GM12878 (cell line): ENCODE measurements around the gene MAP3K6. TPM values are rescaled to one million over a fixed set of nuclear protein-coding genes. Genes with fewer than 3 reads are reported as not detected.

Experiments used
- ATAC-seq: fragments of 200-7000 bp; cut with Tn5 transposase; 3 replicates; pipeline ENCODE4 v1.9.1; 2020; ENCODE audit warnings: mild to moderate bottlenecking, moderate library complexity
- BruUV-seq: library from RNA; stranded (reverse); fragments of 400-500 nt; replicated peaks from 2 replicates; lab custom pipeline; 2021; lab: Mats Ljungman, UMichigan
- CTCF ChIA-PET: fragments of 300-600 bp; sonication (Branson Sonifier 250); formaldehyde crosslinking; extraction: SDS; loops from one replicate; lab custom pipeline; 2021; ENCODE audit warnings: inconsistent platforms; lab: Yijun Ruan, JAX
- POLR2A ChIA-PET: fragments of 350-600 bp; formaldehyde crosslinking; extraction: SDS; loops from one replicate; lab custom pipeline; 2021; ENCODE audit warnings: inconsistent platforms; lab: Charles Lee
- RAD21 ChIA-PET: fragments of 300-600 bp; sonication (Branson Sonifier 250); formaldehyde crosslinking; loops from one replicate; lab custom pipeline; 2023; ENCODE audit warnings: antibody characterized with exemption; ENCODE audit not compliant: unreplicated experiment; lab: Charles Lee
- SMC1A ChIA-PET: fragments of 300-600 bp; sonication (Branson Sonifier 250); formaldehyde crosslinking; loops from one replicate; lab custom pipeline; 2023; ENCODE audit not compliant: unreplicated experiment, uncharacterized antibody; lab: Charles Lee
- DNase-seq: peaks from one replicate; pipeline ENCODE4 v3.0.0-alpha.2; 2011; ENCODE audit warnings: low read depth, low spot score
- FAIRE-seq: peaks from 3 replicates; lab custom pipeline; 2011; peaks lifted over from hg19 to GRCh38; lab: Jason Lieb, UNC
- H2AFZ ChIP-seq: 2 replicates; pipeline ENCODE4 v1.6.0; 2011; ENCODE audit warnings: low read depth, low read length, control low read depth; ENCODE audit not compliant: control insufficient read depth
- H3K27ac ChIP-seq: 2 replicates; pipeline ENCODE4 v1.5.1; 2011; ENCODE audit warnings: control low read depth; ENCODE audit not compliant: control insufficient read depth, insufficient read depth
- H3K27me3 ChIP-seq, 2 experiments: replicated peaks in 1 of 2; 2 replicates each; pipeline versions ENCODE4 v1.6.0 to v1.6.1; 2011; ENCODE audit warnings: low read length in 1 of 2; ENCODE audit not compliant: control insufficient read depth in 2 of 2, insufficient read depth in 2 of 2
- H3K36me3 ChIP-seq, 2 experiments: 2 replicates each; pipeline ENCODE4 v1.5.1; 2011; ENCODE audit warnings: low read length in 1 of 2; ENCODE audit not compliant: control insufficient read depth in 2 of 2, insufficient read depth in 2 of 2
- H3K4me1 ChIP-seq: 2 replicates; pipeline ENCODE4 v1.6.1; 2011; ENCODE audit warnings: mild to moderate bottlenecking, low read length, moderate library complexity, mixed read lengths; ENCODE audit not compliant: control insufficient read depth, insufficient read depth
- H3K4me2 ChIP-seq: 2 replicates; pipeline ENCODE4 v1.6.0; 2011; ENCODE audit warnings: control low read depth; ENCODE audit not compliant: control insufficient read depth, insufficient read depth
- H3K4me3 ChIP-seq: fragments of 200-600 bp; sonication (generic); 2 replicates; pipeline ENCODE4 v1.5.1; 2016
- H3K79me2 ChIP-seq: 2 replicates; pipeline ENCODE4 v1.6.0; 2011; ENCODE audit warnings: low read length; ENCODE audit not compliant: control insufficient read depth, insufficient read depth
- H3K9ac ChIP-seq: 2 replicates; pipeline ENCODE4 v1.8.0; 2011; ENCODE audit warnings: low read length, control low read depth, mixed read lengths; ENCODE audit not compliant: control insufficient read depth, insufficient read depth
- H3K9me3 ChIP-seq: replicated peaks from 3 replicates; pipeline ENCODE4 v1.5.1; 2011; ENCODE audit warnings: mild to moderate bottlenecking, low read length; ENCODE audit not compliant: control insufficient read depth, insufficient read depth
- H4K20me1 ChIP-seq: 2 replicates; pipeline ENCODE4 v1.6.0; 2011; ENCODE audit not compliant: control insufficient read depth, insufficient read depth
- ASH2L ChIP-seq: fragments of 300-600, 200-600 bp; sonication (generic); IDR thresholded peaks from 2 replicates; pipeline ENCODE4 v1.6.1; 2017; ENCODE audit warnings: low read depth, mild to moderate bottlenecking, borderline replicate concordance
- BCL3 ChIP-seq: IDR thresholded peaks from 2 replicates; pipeline ENCODE4 v1.6.1; 2011; ENCODE audit warnings: borderline replicate concordance, low read depth, mild to moderate bottlenecking, moderate library complexity, low read length; ENCODE audit not compliant: insufficient read depth, poor library complexity, severe bottlenecking
- DPF2 ChIP-seq: fragments of 450-650 bp; IDR thresholded peaks from 2 replicates; pipeline ENCODE4 v1.6.1; 2017; ENCODE audit warnings: mild to moderate bottlenecking
- EED ChIP-seq: sonication (generic); IDR thresholded peaks from 2 replicates; pipeline ENCODE4 v1.6.1; 2016; ENCODE audit warnings: antibody characterized with exemption, low read depth
- FOXK2 ChIP-seq: fragments of 450-650 bp; IDR thresholded peaks from 2 replicates; pipeline ENCODE4 v1.6.1; 2017; ENCODE audit warnings: mild to moderate bottlenecking, moderate library complexity
- HSF1 ChIP-seq: fragments of 150-350 bp; IDR thresholded peaks from 2 replicates; pipeline ENCODE4 v1.6.1; 2014; ENCODE audit warnings: mild to moderate bottlenecking, low read depth, low read length
- IRF4 ChIP-seq: IDR thresholded peaks from 2 replicates; pipeline ENCODE4 v1.6.1; 2011; ENCODE audit warnings: low read depth, low read length
- JUNB ChIP-seq: IDR thresholded peaks from 2 replicates; pipeline ENCODE4 v1.6.1; 2016; ENCODE audit warnings: antibody characterized with exemption, mild to moderate bottlenecking
- LARP7 ChIP-seq: fragments of 450-650 bp; IDR thresholded peaks from 2 replicates; pipeline ENCODE4 v1.6.1; 2017; ENCODE audit warnings: mild to moderate bottlenecking
- MTA3 ChIP-seq: IDR thresholded peaks from 2 replicates; pipeline ENCODE4 v1.6.1; 2012; ENCODE audit warnings: low read length, inconsistent platforms, borderline replicate concordance
- NBN ChIP-seq: fragments of 450-650 bp; IDR thresholded peaks from 2 replicates; pipeline ENCODE4 v1.6.1; 2016
- POLR2A ChIP-seq: IDR thresholded peaks from 2 replicates; pipeline ENCODE4 v1.6.1; 2011; ENCODE audit warnings: low read depth, mild to moderate bottlenecking, low read length
- SPI1 ChIP-seq: IDR thresholded peaks from 2 replicates; pipeline ENCODE4 v1.6.1; 2011; ENCODE audit warnings: low read depth, mild to moderate bottlenecking, low read length, moderate library complexity, borderline replicate concordance; ENCODE audit not compliant: insufficient read depth
- SRF ChIP-seq, 2 experiments: IDR thresholded peaks; 2 replicates each; pipeline ENCODE4 v1.6.1; 2011; ENCODE audit warnings: low read depth in 2 of 2, low read length in 2 of 2, mild to moderate bottlenecking in 1 of 2, moderate library complexity in 1 of 2
- STAT1 ChIP-seq: fragments of 450-650 bp; conservative IDR thresholded peaks from 2 replicates; pipeline ENCODE4 v1.6.1; 2014; ENCODE audit warnings: antibody characterized with exemption, mild to moderate bottlenecking
- ZNF622 ChIP-seq: fragments of 450-650 bp; IDR thresholded peaks from 2 replicates; pipeline ENCODE4 v1.6.1; 2017; ENCODE audit warnings: mild to moderate bottlenecking, inconsistent platforms
- WGBS: methylation state at CpG from one replicate; pipeline ENCODE4 v1.1.6; 2016; ENCODE audit warnings: low lambda C conversion rate; ENCODE audit not compliant: insufficient replicate concordance, insufficient coverage; ENCODE audit errors: missing lambda C conversion rate; 5-methylcytosine and 5-hydroxymethylcytosine counted together
- in situ Hi-C: fragments of 300-500 bp; cut with MboI; formaldehyde crosslinking; loops from 9 replicates; pipeline ENCODE4 v1.14.3; 2018; ENCODE audit warnings: mixed read lengths
- intact Hi-C: fragments of 100-400 bp; cut with micrococcal nuclease; formaldehyde crosslinking; loops from one replicate; pipeline ENCODE4 v1.14.2; 2022; ENCODE audit not compliant: unreplicated experiment
- polyA plus RNA-seq, 11 experiments: library from polyadenylated mRNA; depleted of rRNA in 4 of 11; unstranded in 6 of 11; stranded (reverse) in 5 of 11; fragments of >200 nt; fragmentation: Nextera tagmentation in 4 of 11; fragmentation: Illumina TruSeq in 1 of 11; extraction: Ambion mirVana in 4 of 11; extraction: Trizol in 1 of 11; gene quantifications; 1 replicate in 1 of 11; 2 replicates in 10 of 11; pipeline versions ENCODE4 v1.2.1 to v1.2.3, GENCODE V29; 2011 to 2016; ENCODE audit warnings: inconsistent platforms in 2 of 11, missing spikeins in 2 of 11, low read depth in 1 of 11
- total RNA-seq, 4 experiments: library from RNA; depleted of rRNA in 3 of 4; stranded (reverse); fragments of >200 nt in 3 of 4; fragmentation: Illumina TruSeq in 1 of 4; extraction: Trizol in 1 of 4; gene quantifications; 2 replicates each; pipeline versions ENCODE4 v1.2.1 to v1.2.3, GENCODE V29; 2013 to 2021

MAP3K6 gene
- total and polyA plus RNA-seq, 10 of the 15 experiments (the other 5 are each of a cell fraction or from before 2014, with no cell fraction given) = 0.15 to 3.4 (median 1.2) TPM; not detected in 1

- no peak for FAIRE-seq
- peaks cover 34 to 41% of the 10 kb centered on the region in 2 experiments for H3K36me3 ChIP-seq
- CTCF ChIA-PET = interaction anchor here (1.2 to 2.1 kb wide), 2 partner anchors 13 to 19 kb away, joined by 3 to 6 read pairs; no protein-coding TSS in a partner anchor
Measured at GRCh38 chr1:27409669-27410068, 42.9 kb upstream of the MAP3K6 start.

GRCh38 chr1:27408151-27408550 lies 41.4 kb upstream of the MAP3K6 start:
- WGBS = 90% methylated on average over 9 of the region's 9 CpGs
- FAIRE-seq = no peak
- Histone ChIP-seq H2AFZ (no peak overlapping the region), H3K4me3 (no peak overlapping the region), H3K9me3 (no peaks in the 10 kb centered on the region), H3K36me3 (peaks cover 25 to 27% of the 10 kb centered on the region in 2 experiments), H3K4me1 (peaks cover 14% of the 10 kb centered on the region), H3K4me2 (no peak overlapping the region), H4K20me1 (no peaks in the 10 kb centered on the region), H3K79me2 (no peaks in the 10 kb centered on the region), H3K27me3 (no peaks in the 10 kb centered on the region), H3K27ac (no peak overlapping the region), H3K9ac (no peak overlapping the region)
- BruUV-seq = no TSS peak
- SMC1A ChIA-PET = no interaction called here
- intact Hi-C loops (no loop called here), in situ Hi-C loops (no loop called here)
- ATAC-seq = no peak
- CTCF ChIA-PET = no interaction called here
- DNase-seq = no peak
- POLR2A ChIA-PET = no interaction called here
- RAD21 ChIA-PET = no interaction called here
- TF ChIP-seq EED (no peak), BCL3 (no peak), ZNF622 (no peak), STAT1 (no peak), MTA3 (no peak), POLR2A (no peak), DPF2 (no peak), JUNB (no peak), NBN (no peak), IRF4 (no peak), LARP7 (no peak)

More at GRCh38 chr1:27409669-27410068, 42.9 kb upstream of the MAP3K6 start:
- Histone ChIP-seq H3K4me2 (no peak overlapping the region), H2AFZ (no peak overlapping the region), H3K4me1 (peaks cover 5% of the 10 kb centered on the region; the same call in 1 of the 2 replicates), H3K9me3 (no peaks in the 10 kb centered on the region), H3K4me3 (no peak overlapping the region), H3K9ac (no peak overlapping the region), H3K79me2 (no peaks in the 10 kb centered on the region), H3K27ac (no peak overlapping the region), H3K27me3 (no peaks in the 10 kb centered on the region), H4K20me1 (no peaks in the 10 kb centered on the region)
- over 99% methylated on average over 10 of the region's 11 CpGs for WGBS
- SMC1A ChIA-PET = interaction anchor here (0.6 to 22.2 kb wide), 3 partner anchors 35 to 198 kb away, joined by 3 to 470 read pairs (median 3); no protein-coding TSS in a partner anchor
- POLR2A ChIA-PET = no interaction called here
- no TSS peak for BruUV-seq
- no peak for DNase-seq
- no peak for TF ChIP-seq SRF (IDR thresholded peaks at IDR 0.05; ENCODE audit: low read depth in 2 of 2, low read length in 2 of 2)
- TF ChIP-seq ASH2L = no peak
- TF ChIP-seq FOXK2 = no peak
- TF ChIP-seq HSF1 = no peak
- no peak for TF ChIP-seq SPI1
- intact Hi-C loops (no loop called here), in situ Hi-C loops (no loop called here)
- ATAC-seq = no peak
- RAD21 ChIA-PET = interaction anchor here (1.6 kb wide), 1 partner anchor 197 kb away, joined by 5 read pairs; no protein-coding TSS in a partner anchor
